SU-DHL-6 (cell line): ENCODE measurements around the gene PTPRN2.

Experiments used
- EZH2phosphoT487 ChIP-seq: fragments of 200-600 bp; sonication (generic), shearing (Covaris generic); conservative IDR thresholded peaks from 2 replicates; pipeline ENCODE4 v1.6.1; 2018; ENCODE audit warnings: mild to moderate bottlenecking, antibody characterized with exemption, low read length, moderate library complexity, mixed read lengths
- TF ChIP-seq, protein P1 (sequence below): fragments of 200-600 bp; sonication (generic); IDR thresholded peaks from one replicate; pipeline ENCODE4 v1.5.1; 2017; ENCODE audit warnings: antibody characterized with exemption, mild to moderate bottlenecking, low read length, moderate library complexity; ENCODE audit not compliant: insufficient read depth, poor library complexity, severe bottlenecking

DNA sequence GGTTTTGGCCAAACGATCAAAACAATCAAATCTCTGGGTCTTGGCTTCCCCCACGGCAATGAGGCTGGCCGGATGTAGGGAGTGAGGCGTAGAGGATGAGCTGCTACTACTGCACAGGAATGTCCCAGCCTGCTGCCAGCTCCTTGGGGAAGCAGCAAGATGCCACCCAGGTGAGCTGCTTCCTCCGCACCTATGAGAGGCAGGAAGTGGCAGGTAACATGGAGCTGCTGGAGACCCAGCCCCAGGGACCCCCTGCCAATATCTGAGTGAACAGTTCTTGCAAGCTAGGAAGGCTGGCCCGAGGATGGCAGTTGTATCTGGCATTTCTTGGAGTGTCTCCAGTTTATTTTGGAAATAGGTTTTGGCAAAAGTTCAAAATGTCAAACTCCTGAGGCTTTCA, 837.3 kb downstream of the PTPRN2 start:
- TF ChIP-seq, protein P1, sequence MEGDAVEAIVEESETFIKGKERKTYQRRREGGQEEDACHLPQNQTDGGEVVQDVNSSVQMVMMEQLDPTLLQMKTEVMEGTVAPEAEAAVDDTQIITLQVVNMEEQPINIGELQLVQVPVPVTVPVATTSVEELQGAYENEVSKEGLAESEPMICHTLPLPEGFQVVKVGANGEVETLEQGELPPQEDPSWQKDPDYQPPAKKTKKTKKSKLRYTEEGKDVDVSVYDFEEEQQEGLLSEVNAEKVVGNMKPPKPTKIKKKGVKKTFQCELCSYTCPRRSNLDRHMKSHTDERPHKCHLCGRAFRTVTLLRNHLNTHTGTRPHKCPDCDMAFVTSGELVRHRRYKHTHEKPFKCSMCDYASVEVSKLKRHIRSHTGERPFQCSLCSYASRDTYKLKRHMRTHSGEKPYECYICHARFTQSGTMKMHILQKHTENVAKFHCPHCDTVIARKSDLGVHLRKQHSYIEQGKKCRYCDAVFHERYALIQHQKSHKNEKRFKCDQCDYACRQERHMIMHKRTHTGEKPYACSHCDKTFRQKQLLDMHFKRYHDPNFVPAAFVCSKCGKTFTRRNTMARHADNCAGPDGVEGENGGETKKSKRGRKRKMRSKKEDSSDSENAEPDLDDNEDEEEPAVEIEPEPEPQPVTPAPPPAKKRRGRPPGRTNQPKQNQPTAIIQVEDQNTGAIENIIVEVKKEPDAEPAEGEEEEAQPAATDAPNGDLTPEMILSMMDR: no peak
- TF ChIP-seq EZH2phosphoT487: no peak
